GM10266 (cell line): ENCODE data around the gene RGMB.
"Not testable (repeated sequence)": the region's sequence is repeated elsewhere in the genome, so short reads cannot be mapped to it uniquely, and the experiment has no call there.

Source experiments
- DNase-seq: peaks from one replicate; pipeline ENCODE4 v3.0.0; 2012; ENCODE audit errors: extremely low spot score
- CTCF ChIP-seq: IDR thresholded peaks from 2 replicates; pipeline ENCODE4 v1.5.1; 2012; ENCODE audit warnings: mild to moderate bottlenecking, low read depth; ENCODE audit not compliant: control insufficient read depth, insufficient read depth; ENCODE audit errors: missing control alignments

RGMB gene

GRCh38 chr5:98741926-98742325 is 31.5 kb upstream of the RGMB start:
- TF ChIP-seq CTCF, result no peak
- DNase-seq, result no peak

- no peak for TF ChIP-seq CTCF
- DNase-seq, result no peak
Measured at GRCh38 chr5:98742396-98743073, 30.9 kb upstream of the RGMB start.

DNA sequence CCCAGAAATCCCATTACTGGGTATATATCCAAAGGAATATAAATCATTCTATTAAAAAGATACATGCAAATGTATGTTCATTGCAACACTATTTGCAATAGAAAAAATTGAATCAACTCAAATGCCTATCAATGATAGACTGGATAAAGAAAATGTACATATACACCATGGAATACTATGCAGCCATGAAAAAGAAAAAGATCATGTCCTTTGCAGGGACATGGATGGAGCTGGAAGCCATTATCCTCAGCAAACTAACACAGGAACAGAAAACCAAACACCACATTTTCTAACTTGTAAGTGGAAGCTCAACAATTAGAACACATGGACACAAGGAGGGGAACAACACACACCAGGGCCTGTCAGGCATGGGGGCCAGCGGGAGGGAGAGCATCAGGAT is 25.2 kb upstream of the RGMB start:
- not testable (repeated sequence) for DNase-seq

DNA sequence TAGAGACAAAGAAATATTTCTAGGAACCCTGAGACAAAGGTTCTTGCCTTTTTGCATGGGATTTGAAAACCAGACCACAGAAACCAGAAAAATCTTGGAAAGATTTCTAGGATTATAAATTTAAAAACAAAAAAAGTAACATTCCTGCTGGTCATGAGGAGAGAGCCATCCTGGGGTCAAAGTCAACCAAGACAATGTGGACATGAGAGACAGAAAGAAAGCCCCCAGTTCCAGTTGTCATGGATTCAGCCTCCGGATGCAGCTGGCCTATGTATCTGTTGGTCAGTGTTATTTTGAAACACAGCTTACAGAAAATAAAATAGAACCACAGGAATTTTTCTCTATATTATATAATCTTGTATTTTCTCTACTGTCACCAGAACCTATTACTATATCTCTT is 24.4 kb upstream of the RGMB start:
- no peak for TF ChIP-seq CTCF
- DNase-seq, result no peak

DNA sequence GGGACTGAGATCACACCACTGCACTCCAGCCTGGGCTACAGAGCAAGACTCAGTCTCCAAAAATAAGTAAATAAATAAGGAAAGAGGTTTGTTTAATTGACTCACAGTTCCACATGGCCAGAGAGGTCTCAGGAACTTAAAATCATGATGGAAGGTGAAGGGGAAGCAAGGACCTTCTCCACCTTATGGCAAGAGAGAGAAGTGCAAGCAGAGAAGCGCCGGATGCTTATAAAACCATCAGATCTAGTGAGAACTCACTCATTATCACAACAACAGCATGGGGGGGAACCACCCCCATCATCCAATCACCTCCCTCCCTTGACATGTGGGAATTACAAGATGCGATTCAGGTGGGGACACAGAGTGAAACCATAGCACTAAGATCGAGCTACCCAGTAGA is 22.8 kb upstream of the RGMB start:
- no peak for DNase-seq
- TF ChIP-seq CTCF, result peak; percentile 26

- not testable (repeated sequence) for DNase-seq
Measured at GRCh38 chr5:98752331-98752730, 21.1 kb upstream of the RGMB start.

DNA sequence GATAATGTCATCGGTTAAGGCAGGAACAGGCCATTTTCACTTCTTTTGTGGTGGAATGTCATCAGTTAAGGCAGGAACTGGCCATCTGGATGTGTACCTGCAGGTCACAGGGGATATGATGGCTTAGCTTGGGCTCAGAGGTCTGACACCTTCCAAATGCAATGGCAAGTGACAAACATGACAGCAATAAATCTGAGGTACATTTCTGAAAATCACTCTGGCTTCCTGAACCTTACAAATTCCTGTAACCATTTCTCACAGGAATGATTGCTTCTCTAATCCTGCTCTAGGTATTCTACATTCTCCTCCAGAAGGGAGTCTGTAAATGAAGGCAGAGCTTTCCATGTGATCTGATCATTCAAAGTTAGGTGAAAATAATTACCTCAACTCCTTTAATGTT is 20.7 kb upstream of the RGMB start:
- not testable (repeated sequence) for DNase-seq

- no peak for TF ChIP-seq CTCF
- DNase-seq, result no peak
Measured at GRCh38 chr5:98753507-98753906, 20.0 kb upstream of the RGMB start.

DNA sequence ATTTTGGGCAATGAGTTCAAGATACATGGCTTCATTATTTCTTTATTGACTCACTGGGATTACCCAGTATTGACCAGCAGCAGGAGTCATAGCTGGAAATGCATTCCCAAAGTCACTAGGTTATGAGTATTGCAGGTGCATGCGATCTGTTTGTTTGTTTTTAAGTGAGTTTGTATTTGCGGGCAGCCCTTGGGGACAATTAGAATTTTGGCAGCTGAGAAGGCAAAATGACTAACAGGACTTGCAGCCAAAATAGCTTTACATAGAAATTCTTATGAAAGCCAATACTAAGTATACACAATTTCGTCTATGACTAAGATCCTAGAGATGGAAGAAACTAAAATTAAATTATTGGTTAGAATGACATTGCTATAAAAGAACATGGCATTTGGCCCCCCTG is 18.1 kb upstream of the RGMB start:
- no peak for DNase-seq
- TF ChIP-seq CTCF, result no peak
